GM21825 (cell line): Measurements from ENCODE around the gene ANKRD16.
A peak's percentile ranks its signal among the peaks of the same experiment; 100 is the strongest.
"Not testable (repeated sequence)": the region's sequence is repeated elsewhere in the genome, so short reads cannot be mapped to it uniquely, and the experiment has no call there.

Experiments used
- ATAC-seq: cut with Tn5 transposase; IDR thresholded peaks from one replicate; pipeline ENCODE4 v1.9.1; 2021; ENCODE audit warnings: mild to moderate bottlenecking, moderate library complexity; ENCODE audit not compliant: unreplicated experiment

The ANKRD16 gene

DNA sequence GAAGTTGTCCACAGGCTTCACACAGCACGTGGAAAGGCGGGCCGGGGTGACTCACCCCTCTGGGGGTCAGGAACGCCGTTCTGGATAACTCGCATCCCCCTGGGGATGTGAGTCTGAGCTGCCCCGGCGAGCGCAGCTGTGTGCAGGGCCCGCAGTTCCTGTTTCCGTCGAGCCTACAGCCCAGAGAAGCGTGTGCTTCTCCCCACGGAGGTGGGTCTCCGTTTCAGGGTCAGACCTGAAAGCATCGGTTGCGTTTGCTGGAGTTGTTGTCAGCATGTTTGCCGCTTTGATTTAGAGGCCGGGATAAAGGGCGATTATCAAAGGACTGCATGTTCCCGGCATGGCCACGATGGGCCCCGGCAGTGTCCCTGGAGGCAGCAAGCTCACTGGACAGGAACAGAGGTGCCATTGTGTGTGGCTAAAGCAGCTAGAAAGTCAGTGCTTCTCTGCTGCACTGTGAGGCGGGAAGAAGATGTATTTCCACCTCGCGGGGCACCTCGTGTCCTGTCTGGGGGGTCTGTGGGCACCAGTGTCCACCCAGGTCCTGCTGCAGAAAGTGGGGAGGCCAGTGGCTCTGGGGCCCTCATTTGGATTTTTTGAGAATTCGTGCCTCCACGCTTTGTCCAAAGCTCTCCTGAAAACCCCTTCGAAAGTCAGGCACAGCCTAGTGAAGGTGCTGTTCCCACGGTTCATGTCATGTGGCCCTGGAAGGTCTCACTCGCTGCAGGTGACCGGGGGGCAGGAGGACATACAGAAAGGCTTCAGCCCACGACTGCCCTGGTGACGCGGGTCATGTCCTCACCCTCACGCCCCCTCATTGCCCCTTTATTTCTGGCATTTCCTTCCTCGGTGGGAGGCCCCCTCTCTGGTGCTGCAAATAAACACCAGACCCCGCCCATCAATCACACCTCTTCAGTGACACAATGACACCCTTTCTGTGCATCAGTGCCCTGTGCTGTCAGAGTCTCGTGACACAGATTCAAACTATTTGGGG is 49.1 kb downstream of the ANKRD16 start:
- ATAC-seq = peak; percentile 79

GRCh38 chr10:5836181-5836580 is 53.5 kb downstream of the ANKRD16 start:
- not testable (repeated sequence) for ATAC-seq

GRCh38 chr10:5835446-5836095 is 54.1 kb downstream of the ANKRD16 start:
- no peak for ATAC-seq

GRCh38 chr10:5833814-5834213 is 55.9 kb downstream of the ANKRD16 start:
- ATAC-seq = no peak

DNA sequence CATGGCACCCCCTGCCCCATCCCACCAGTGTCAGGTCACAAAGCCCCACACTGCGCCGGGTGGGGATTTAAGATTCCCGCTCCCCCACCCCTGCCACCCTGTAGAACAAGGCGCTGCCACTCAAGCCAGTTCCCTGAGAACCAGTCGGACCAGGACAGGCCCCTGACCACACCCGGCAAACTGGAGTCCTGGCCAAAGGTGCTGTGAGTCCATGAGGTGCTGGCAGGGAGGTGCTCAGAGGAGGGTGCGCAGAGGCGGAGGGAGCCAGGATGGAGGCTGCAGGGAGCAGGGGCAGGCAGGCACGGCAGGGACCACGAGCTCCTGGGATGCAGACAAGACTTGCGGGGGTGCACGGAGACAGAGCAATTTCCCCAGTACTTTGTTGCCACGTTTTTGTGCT is 56.7 kb downstream of the ANKRD16 start:
- no peak for ATAC-seq

- ATAC-seq = no peak
Measured at GRCh38 chr10:5831446-5831782, 58.3 kb downstream of the ANKRD16 start.

DNA sequence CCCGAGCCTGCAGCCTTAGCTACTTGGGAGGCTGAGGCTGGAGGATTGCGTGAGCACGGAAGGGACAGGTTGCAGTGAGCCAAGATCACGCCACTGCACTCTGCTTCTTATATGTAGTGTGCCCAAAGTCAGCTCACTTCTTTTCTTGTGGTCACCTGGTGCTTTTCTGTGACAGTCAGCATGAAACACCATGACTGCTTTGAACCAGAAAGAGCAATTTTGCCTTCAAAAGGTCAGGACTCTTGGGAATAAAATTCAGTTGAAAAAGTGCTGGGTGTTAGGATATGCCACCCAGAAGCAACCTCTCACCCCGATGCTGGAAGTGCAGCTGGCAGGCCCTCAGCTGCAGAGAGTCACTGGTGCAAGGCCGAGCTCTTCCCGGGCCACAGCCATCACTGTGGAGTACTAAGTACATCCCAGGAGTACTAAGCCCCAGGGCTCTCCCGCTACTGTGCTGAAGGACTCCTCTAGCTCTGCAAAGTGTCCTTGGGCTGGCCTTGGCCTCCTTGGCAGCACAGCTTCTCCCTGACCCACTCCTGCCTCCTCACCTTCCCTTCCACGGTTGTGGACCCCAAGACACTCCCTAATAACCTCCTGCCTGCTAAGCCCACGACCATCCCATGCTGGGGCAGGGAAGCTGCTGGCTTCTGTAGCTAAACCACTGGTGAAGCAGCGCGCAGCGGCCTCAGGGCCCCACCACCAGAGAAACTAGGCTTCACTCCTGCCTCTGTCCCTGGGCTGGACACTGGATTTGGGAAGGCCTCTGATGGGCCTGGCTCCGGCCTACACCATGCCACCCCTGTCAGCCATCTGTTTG is 58.9 kb downstream of the ANKRD16 start:
- no peak for ATAC-seq

DNA sequence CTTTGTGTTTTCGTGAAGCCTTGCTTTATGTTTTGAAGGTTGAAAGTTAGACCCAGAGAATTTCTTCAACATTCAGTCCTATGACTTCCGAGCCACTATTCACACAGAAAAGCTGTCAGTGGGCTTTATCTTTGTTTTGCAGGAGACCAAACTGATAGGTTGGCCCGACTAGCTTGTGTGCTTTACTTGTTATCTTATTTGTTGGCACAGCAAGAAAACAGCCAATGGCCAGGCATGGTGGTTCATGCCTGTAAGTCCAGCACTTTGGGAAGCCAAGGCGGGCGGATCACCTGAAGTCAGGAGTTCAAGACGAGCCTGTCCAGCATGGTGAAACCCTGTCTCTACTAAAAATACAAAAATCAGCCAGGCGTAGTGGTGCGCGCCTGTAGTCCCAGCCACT is 60.4 kb downstream of the ANKRD16 start:
- no peak for ATAC-seq

DNA sequence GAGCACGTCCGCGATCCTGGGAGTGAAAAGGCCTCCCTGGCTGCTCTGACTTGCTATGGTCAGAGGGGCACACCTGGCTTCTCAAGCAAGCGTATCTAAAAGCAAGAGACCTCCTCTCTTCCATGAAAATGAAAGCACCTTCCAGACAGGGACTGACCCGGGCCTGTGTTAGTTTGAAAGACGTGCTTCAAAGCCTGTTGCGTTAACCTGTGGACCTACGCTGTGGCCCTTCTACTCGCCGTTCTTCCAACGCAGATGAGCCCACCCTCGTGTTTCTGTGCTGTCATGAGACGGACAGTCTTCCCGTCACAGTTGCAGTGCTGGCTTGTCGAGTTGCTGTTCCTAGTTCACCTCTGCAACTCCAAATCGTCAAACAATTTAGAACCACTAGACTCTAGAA is 61.0 kb downstream of the ANKRD16 start:
- no peak for ATAC-seq

- no peak for ATAC-seq
Measured at GRCh38 chr10:5827841-5828240, 61.9 kb downstream of the ANKRD16 start.

DNA sequence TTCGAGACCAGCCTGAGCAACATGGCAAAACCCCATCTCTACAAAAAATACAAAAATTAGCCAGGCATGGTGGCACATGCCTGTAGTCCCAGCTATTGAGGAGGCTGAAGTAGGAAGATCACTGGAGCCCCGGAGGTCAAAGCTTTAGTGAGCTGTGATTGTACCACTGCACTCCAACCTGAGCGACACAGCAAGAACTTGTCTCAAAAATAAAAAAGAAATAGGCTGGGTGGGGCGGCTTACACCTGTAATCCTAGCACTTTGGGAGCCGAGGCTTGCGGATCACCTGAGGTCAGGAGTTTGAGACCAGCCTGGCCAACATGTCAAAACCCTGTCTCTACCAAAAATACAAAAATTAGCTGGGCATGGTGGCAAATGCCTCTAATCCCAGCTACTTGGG is 63.2 kb downstream of the ANKRD16 start:
- ATAC-seq = not testable (repeated sequence)

DNA sequence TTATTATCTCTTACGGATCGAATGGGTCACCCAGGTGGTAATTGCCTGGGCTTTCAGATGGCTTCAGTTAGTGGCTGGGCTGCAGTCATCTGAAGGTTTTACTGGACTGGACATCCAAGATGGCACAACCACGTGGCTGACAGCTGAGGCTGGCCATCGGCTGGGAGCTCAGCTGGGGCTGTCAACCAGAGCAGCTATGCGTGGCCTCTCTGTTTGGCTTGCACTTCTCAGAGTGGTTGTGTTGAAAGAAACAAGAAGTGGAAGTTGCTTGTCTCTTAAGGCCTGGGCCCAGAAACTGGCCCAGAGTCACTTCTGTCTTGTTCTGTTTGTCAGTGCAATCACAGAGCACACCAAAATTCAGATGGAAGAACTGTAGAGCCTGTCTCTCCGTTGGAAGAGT is 70.8 kb downstream of the ANKRD16 start:
- no peak for ATAC-seq

DNA sequence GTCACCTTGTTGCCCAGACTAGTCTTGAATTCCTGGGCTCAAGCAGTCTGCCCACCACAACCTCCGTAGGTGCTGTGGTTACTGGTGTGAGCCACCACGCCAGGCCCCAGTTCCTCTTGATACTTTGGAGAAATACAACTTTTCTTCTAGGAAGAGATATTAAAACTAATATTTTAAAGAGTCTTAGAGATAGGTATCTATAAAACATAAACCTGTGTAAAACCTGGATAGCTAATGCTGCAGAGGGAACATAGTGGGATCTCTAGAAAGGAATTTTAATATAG is 71.7 kb downstream of the ANKRD16 start:
- ATAC-seq = no peak

GRCh38 chr10:5817322-5818047 is 72.2 kb downstream of the ANKRD16 start:
- no peak for ATAC-seq

DNA sequence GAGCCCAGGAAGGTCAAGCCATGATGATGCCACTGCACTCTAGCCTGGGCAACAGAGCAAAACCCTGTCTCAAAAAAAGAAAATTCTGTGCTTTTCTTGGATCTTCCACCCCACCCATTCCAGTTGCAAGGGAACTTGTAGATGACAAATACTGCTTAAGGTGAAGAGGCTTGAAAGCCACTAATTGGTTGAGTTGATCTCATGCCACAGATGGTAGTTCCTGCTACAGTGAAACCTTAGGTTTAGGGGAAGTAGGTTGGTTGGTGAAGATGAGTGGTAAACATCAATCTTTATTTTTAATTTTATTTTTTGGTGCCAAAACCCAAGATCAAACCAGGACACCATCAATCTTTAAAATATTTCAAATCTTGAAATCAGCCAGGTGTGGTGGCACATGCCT is 73.5 kb downstream of the ANKRD16 start:
- no peak for ATAC-seq

- no peak for ATAC-seq
Measured at GRCh38 chr10:5814110-5815107, 75.3 kb downstream of the ANKRD16 start.

GRCh38 chr10:5813341-5814109 is 76.2 kb downstream of the ANKRD16 start, which contains the start of gene GDI2:
GDI2 (minus strand) TSS chr10:5813434; CDS start chr10:5813258, 176 bp downstream.
- peak; percentile 72 for ATAC-seq

DNA sequence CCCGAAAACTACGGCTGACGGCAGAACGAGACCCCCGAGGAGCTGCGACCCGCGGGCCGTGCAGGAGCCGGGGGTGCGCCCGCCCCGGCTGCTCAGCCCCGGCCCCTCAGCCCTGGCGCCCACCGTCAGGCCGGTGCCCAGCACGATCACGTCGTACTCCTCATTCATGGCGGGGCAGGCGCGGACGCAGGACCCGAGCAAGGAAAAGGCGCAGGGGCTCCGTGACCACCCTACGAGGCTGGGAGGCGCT is 76.7 kb downstream of the ANKRD16 start:
- peak; percentile 21 for ATAC-seq
